WTC11 (cell line): Measurements from ENCODE around the gene MBD3. TPM values are rescaled to one million over a fixed set of nuclear protein-coding genes. Genes with fewer than 3 reads are reported as not detected.

Experiments
- ATAC-seq: fragments of 200-7000 bp; cut with Tn5 transposase; 2 replicates; pipeline ENCODE4 v1.10.0; 2021; ENCODE audit warnings: mild to moderate bottlenecking, moderate library complexity
- CTCF ChIA-PET: fragments of 300-600 bp; sonication (Branson Sonifier 250); formaldehyde crosslinking; loops from one replicate; lab custom pipeline; 2021; ENCODE audit warnings: antibody characterized with exemption; lab: Charles Lee
- POLR2A ChIA-PET: fragments of 350-600 bp; sonication (Branson Sonifier 250); formaldehyde crosslinking; loops from one replicate; lab custom pipeline; 2021; ENCODE audit warnings: antibody characterized with exemption; lab: Charles Lee
- DNase-seq: peaks from one replicate; pipeline ENCODE4 v3.0.0; 2021; ENCODE audit warnings: low spot score
- H3K27ac Mint-ChIP-seq: 2 replicates; pipeline ENCODE4 v1.8.0; 2021; ENCODE audit warnings: mixed read lengths
- H3K27me3 Mint-ChIP-seq: 2 replicates; pipeline ENCODE4 v1.8.0; 2021; ENCODE audit warnings: low read depth, mild to moderate bottlenecking, moderate library complexity, mixed read lengths
- H3K36me3 Mint-ChIP-seq: 2 replicates; pipeline ENCODE4 v1.8.0; 2021; ENCODE audit warnings: mixed read lengths
- H3K4me1 Mint-ChIP-seq: 2 replicates; pipeline ENCODE4 v1.8.0; 2022; ENCODE audit warnings: mixed read lengths
- H3K4me3 Mint-ChIP-seq: 2 replicates; pipeline ENCODE4 v1.8.0; 2021; ENCODE audit warnings: mild to moderate bottlenecking, moderate library complexity, mixed read lengths
- H3K9me3 Mint-ChIP-seq: 2 replicates; pipeline ENCODE4 v1.8.0; 2021; ENCODE audit warnings: mixed read lengths
- CREM ChIP-seq: sonication (generic); formaldehyde crosslinking; IDR thresholded peaks from 2 replicates; pipeline ENCODE4 v1.8.1; 2022; ENCODE audit warnings: mild to moderate bottlenecking, missing genetic modification reagents, moderate library complexity
- GRHL2 ChIP-seq: fragments of 250-450 bp; sonication (Bioruptor Pico); IDR thresholded peaks from 2 replicates; pipeline ENCODE4 v1.8.0; 2022; ENCODE audit warnings: mild to moderate bottlenecking, moderate library complexity; ENCODE audit not compliant: insufficient replicate concordance, severe bottlenecking
- GTF2I ChIP-seq: fragments of 250-450 bp; sonication (Bioruptor Pico); conservative IDR thresholded peaks from 2 replicates; pipeline ENCODE4 v1.4.0; 2021; ENCODE audit warnings: mild to moderate bottlenecking
- HMGA2 ChIP-seq: fragments of 250-450 bp; sonication (Bioruptor Pico); IDR thresholded peaks from 2 replicates; pipeline ENCODE4 v1.4.0; 2021; ENCODE audit warnings: mild to moderate bottlenecking, moderate library complexity
- MAX ChIP-seq: sonication (generic); formaldehyde crosslinking; IDR thresholded peaks from 2 replicates; pipeline ENCODE4 v1.8.0; 2022; ENCODE audit warnings: mild to moderate bottlenecking, missing genetic modification reagents
- NFE2L1 ChIP-seq: sonication (generic); formaldehyde crosslinking; IDR thresholded peaks from 2 replicates; pipeline ENCODE4 v1.8.1; 2023; ENCODE audit warnings: missing genetic modification reagents
- OVOL2 ChIP-seq: fragments of 250-450 bp; sonication (Bioruptor Pico); IDR thresholded peaks from 2 replicates; pipeline ENCODE4 v1.9.0; 2021; ENCODE audit warnings: mild to moderate bottlenecking, borderline replicate concordance
- PRRX2 ChIP-seq: fragments of 250-450 bp; sonication (Bioruptor Pico); IDR thresholded peaks from 2 replicates; pipeline ENCODE4 v1.8.0; 2021; ENCODE audit warnings: mild to moderate bottlenecking
- SMAD3 ChIP-seq: sonication (generic); formaldehyde crosslinking; IDR thresholded peaks from 2 replicates; pipeline ENCODE4 v1.8.0; 2022; ENCODE audit warnings: missing genetic modification reagents, mild to moderate bottlenecking, borderline replicate concordance
- SP1 ChIP-seq: sonication (generic); formaldehyde crosslinking; conservative IDR thresholded peaks from 2 replicates; pipeline ENCODE4 v1.8.1; 2022; ENCODE audit warnings: missing genetic modification reagents
- USF1 ChIP-seq: sonication (generic); formaldehyde crosslinking; IDR thresholded peaks from 2 replicates; pipeline ENCODE4 v1.8.0; 2022; ENCODE audit warnings: mild to moderate bottlenecking, missing genetic modification reagents
- ZNF232 ChIP-seq: sonication (generic); formaldehyde crosslinking; IDR thresholded peaks from 2 replicates; pipeline ENCODE4 v1.8.0; 2022; ENCODE audit warnings: mild to moderate bottlenecking, missing genetic modification reagents
- ZNF263 ChIP-seq: sonication (generic); formaldehyde crosslinking; IDR thresholded peaks from 2 replicates; pipeline ENCODE4 v1.8.1; 2022; ENCODE audit warnings: low read depth, mild to moderate bottlenecking, moderate library complexity, missing genetic modification reagents
- total RNA-seq: library from RNA; stranded (reverse); gene quantifications from 3 replicates; pipeline ENCODE4 v1.2.3, GENCODE V29; 2021
- TF ChIP-seq, protein P1 (sequence below): sonication (generic); formaldehyde crosslinking; conservative IDR thresholded peaks from 2 replicates; pipeline ENCODE4 v1.8.1; 2023; ENCODE audit warnings: mild to moderate bottlenecking, low read depth, missing genetic modification reagents, moderate library complexity
- TF ChIP-seq, protein P2 (sequence below): sonication (generic); formaldehyde crosslinking; IDR thresholded peaks from 2 replicates; pipeline ENCODE4 v1.8.1; 2023; ENCODE audit warnings: mild to moderate bottlenecking, moderate library complexity, missing genetic modification reagents
- TF ChIP-seq, protein P3 (sequence below): sonication (generic); formaldehyde crosslinking; IDR thresholded peaks from 2 replicates; pipeline ENCODE4 v1.8.0; 2023; ENCODE audit warnings: missing genetic modification reagents, mild to moderate bottlenecking, borderline replicate concordance

Gene MBD3
- total RNA-seq, 1 experiment from 2014 or later = 90.2 TPM

DNA sequence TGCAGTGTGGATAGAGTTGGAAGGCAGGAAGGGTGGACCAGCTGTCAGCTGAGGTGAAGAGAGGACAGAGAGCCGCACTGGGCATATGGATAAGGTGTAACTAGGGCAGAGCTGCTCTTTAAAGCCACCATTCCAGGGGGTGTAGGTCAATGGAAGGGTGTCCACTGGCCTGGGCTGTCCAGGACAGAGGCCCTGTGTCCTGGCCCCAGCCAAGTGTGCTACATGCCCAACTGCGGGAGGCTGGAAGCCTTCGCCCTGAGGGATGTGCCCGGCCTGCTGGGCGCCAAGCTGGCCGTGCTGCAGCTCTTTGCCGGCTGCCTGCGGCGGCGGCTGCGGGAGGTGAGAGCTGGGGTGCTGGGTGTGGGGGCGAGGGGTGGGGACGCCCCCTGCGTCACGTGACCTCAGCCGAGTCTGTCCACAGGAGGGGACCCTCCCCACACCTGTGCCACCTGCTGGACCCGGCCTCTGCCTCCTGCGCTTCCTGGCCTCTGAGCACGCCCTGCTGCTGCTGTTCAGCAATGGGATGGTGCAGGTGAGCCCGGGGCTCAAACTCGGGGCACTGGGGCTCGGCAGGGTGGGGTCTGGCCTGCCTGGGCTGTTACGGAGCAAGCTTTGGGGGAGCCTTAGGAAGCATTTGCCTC, 59.0 kb downstream of the MBD3 start:
- ChIA-PET POLR2A (interaction anchor here (0.6 kb wide), 1 partner anchor 58 kb away, joined by 4 read pairs; no protein-coding TSS in a partner anchor), CTCF (interaction anchor here (1.2 to 1.5 kb wide), 2 partner anchors 13 to 293 kb away, joined by 3 to 4 read pairs; no protein-coding TSS in a partner anchor)
- H3K27ac Mint-ChIP-seq = no peak overlapping the region
- TF ChIP-seq USF1 = no peak
- TF ChIP-seq PRRX2 (CRISPR knock-in tag) = no peak
- TF ChIP-seq GRHL2 = no peak
- TF ChIP-seq, protein P1, sequence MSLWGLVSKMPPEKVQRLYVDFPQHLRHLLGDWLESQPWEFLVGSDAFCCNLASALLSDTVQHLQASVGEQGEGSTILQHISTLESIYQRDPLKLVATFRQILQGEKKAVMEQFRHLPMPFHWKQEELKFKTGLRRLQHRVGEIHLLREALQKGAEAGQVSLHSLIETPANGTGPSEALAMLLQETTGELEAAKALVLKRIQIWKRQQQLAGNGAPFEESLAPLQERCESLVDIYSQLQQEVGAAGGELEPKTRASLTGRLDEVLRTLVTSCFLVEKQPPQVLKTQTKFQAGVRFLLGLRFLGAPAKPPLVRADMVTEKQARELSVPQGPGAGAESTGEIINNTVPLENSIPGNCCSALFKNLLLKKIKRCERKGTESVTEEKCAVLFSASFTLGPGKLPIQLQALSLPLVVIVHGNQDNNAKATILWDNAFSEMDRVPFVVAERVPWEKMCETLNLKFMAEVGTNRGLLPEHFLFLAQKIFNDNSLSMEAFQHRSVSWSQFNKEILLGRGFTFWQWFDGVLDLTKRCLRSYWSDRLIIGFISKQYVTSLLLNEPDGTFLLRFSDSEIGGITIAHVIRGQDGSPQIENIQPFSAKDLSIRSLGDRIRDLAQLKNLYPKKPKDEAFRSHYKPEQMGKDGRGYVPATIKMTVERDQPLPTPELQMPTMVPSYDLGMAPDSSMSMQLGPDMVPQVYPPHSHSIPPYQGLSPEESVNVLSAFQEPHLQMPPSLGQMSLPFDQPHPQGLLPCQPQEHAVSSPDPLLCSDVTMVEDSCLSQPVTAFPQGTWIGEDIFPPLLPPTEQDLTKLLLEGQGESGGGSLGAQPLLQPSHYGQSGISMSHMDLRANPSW (CRISPR knock-in tag) = no peak
- TF ChIP-seq GTF2I = no peak
- TF ChIP-seq, protein P2, sequence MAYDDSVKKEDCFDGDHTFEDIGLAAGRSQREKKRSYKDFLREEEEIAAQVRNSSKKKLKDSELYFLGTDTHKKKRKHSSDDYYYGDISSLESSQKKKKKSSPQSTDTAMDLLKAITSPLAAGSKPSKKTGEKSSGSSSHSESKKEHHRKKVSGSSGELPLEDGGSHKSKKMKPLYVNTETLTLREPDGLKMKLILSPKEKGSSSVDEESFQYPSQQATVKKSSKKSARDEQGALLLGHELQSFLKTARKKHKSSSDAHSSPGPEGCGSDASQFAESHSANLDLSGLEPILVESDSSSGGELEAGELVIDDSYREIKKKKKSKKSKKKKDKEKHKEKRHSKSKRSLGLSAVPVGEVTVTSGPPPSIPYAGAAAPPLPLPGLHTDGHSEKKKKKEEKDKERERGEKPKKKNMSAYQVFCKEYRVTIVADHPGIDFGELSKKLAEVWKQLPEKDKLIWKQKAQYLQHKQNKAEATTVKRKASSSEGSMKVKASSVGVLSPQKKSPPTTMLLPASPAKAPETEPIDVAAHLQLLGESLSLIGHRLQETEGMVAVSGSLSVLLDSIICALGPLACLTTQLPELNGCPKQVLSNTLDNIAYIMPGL (CRISPR knock-in tag) = no peak
- no peak for TF ChIP-seq SP1 (CRISPR knock-in tag)
- TF ChIP-seq NFE2L1 (CRISPR knock-in tag) = no peak
- no peak for TF ChIP-seq HMGA2 (CRISPR knock-in tag)
- TF ChIP-seq, all 79 proteins: peak for 0
- H3K4me3 Mint-ChIP-seq = no peak overlapping the region
- DNase-seq = no peak
- no peak for ATAC-seq
- H3K27me3 Mint-ChIP-seq = no peaks in the 10 kb centered on the region
- no peaks in the 10 kb centered on the region for H3K9me3 Mint-ChIP-seq
- H3K36me3 Mint-ChIP-seq = no peaks in the 10 kb centered on the region
- H3K4me1 Mint-ChIP-seq = no peaks in the 10 kb centered on the region

GRCh38 chr19:1532003-1532402, 60.7 kb downstream of the MBD3 start:
- ChIA-PET POLR2A (no interaction called here), CTCF (no interaction called here)
- DNase-seq = no peak
- ATAC-seq = no peak
- H3K36me3 Mint-ChIP-seq = no peaks in the 10 kb centered on the region
- no peaks in the 10 kb centered on the region for H3K9me3 Mint-ChIP-seq
- H3K4me3 Mint-ChIP-seq = no peak overlapping the region
- no peaks in the 10 kb centered on the region for H3K4me1 Mint-ChIP-seq
- H3K27ac Mint-ChIP-seq = no peak overlapping the region
- no peak for TF ChIP-seq ZNF232 (CRISPR knock-in tag)
- TF ChIP-seq, protein P2 (CRISPR knock-in tag) = no peak
- TF ChIP-seq USF1 = no peak
- TF ChIP-seq, protein P3, sequence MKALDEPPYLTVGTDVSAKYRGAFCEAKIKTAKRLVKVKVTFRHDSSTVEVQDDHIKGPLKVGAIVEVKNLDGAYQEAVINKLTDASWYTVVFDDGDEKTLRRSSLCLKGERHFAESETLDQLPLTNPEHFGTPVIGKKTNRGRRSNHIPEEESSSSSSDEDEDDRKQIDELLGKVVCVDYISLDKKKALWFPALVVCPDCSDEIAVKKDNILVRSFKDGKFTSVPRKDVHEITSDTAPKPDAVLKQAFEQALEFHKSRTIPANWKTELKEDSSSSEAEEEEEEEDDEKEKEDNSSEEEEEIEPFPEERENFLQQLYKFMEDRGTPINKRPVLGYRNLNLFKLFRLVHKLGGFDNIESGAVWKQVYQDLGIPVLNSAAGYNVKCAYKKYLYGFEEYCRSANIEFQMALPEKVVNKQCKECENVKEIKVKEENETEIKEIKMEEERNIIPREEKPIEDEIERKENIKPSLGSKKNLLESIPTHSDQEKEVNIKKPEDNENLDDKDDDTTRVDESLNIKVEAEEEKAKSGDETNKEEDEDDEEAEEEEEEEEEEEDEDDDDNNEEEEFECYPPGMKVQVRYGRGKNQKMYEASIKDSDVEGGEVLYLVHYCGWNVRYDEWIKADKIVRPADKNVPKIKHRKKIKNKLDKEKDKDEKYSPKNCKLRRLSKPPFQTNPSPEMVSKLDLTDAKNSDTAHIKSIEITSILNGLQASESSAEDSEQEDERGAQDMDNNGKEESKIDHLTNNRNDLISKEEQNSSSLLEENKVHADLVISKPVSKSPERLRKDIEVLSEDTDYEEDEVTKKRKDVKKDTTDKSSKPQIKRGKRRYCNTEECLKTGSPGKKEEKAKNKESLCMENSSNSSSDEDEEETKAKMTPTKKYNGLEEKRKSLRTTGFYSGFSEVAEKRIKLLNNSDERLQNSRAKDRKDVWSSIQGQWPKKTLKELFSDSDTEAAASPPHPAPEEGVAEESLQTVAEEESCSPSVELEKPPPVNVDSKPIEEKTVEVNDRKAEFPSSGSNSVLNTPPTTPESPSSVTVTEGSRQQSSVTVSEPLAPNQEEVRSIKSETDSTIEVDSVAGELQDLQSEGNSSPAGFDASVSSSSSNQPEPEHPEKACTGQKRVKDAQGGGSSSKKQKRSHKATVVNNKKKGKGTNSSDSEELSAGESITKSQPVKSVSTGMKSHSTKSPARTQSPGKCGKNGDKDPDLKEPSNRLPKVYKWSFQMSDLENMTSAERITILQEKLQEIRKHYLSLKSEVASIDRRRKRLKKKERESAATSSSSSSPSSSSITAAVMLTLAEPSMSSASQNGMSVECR (CRISPR knock-in tag) = no peak
- TF ChIP-seq OVOL2 (CRISPR knock-in tag) = no peak
- no peak for TF ChIP-seq CREM (CRISPR knock-in tag)
- no peak for TF ChIP-seq ZNF263 (CRISPR knock-in tag)
- no peak for TF ChIP-seq SMAD3 (CRISPR knock-in tag)
- TF ChIP-seq MAX (CRISPR knock-in tag) = no peak
- H3K27me3 Mint-ChIP-seq = no peaks in the 10 kb centered on the region
